Activated T-cell treated with anti-CD3 and anti-CD28 coated beads for 48 hours (primary cell): Measurements from ENCODE around the gene FUNDC2.

Experiments
- DNase-seq: peaks from one replicate; pipeline ENCODE4 v3.0.0-alpha.2; 2020; ENCODE audit warnings: low read depth

The FUNDC2 gene

DNA sequence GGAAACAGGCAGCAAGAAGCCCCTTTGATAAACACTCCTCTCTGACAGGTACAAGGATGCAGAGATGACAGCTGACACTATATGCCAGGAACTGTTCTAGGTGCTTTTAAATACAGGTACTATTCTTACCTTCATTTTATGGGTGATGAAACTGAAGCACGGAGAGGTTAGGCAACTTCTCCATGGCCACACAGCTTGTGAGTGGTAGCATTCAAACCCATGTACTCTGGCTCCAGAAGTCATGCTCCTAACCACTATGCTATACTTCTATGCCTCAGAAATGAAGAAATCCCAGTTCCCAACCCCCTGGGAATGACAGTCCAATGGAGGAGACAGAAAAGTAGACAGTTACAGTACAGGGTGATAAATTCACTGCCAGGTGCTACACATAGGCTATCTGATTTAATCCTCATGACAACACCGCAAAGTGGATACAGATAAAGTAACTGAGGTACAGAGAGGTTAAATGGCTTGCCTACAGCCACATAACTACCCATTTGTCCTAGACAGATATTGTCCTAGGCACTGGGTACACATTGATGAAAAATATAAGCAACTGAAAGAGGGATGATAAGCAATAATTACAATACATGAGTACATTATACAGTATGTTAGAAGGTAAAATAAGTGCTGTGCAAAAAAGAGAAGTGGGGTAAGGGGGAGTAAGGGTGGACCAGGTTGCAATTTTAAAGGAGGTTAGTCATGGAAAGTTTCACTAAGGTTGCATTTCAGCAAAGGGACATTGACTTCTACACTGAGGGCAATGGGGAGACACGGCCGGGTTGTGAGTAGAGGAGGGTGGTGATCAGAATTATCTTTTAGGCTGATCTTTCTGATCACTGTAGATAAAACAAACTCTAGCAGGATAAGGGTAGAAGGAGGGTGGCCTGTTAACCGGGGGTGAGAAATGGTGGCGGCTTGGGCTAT, 2.5 kb upstream of the FUNDC2 start:
- DNase-seq = no peak

- DNase-seq = no peak
Observed at GRCh38 chrX:155026420-155026726, 271 bp upstream of the FUNDC2 start.

- no peak for DNase-seq
Observed at GRCh38 chrX:155027509-155028066, 944 bp downstream of the FUNDC2 start.

- DNase-seq = no peak
Observed at GRCh38 chrX:155028129-155028528, 1.5 kb downstream of the FUNDC2 start.

GRCh38 chrX:155028877-155029291, 2.2 kb downstream of the FUNDC2 start:
- DNase-seq = no peak

- DNase-seq = no peak
Observed at GRCh38 chrX:155031657-155032056, 5.0 kb downstream of the FUNDC2 start.

- no peak for DNase-seq
Observed at GRCh38 chrX:155035688-155036087, 9.0 kb downstream of the FUNDC2 start.

GRCh38 chrX:155046129-155046810, 19.6 kb downstream of the FUNDC2 start:
- no peak for DNase-seq

- DNase-seq = no peak
Observed at GRCh38 chrX:155046811-155047528, 20.3 kb downstream of the FUNDC2 start.

DNA sequence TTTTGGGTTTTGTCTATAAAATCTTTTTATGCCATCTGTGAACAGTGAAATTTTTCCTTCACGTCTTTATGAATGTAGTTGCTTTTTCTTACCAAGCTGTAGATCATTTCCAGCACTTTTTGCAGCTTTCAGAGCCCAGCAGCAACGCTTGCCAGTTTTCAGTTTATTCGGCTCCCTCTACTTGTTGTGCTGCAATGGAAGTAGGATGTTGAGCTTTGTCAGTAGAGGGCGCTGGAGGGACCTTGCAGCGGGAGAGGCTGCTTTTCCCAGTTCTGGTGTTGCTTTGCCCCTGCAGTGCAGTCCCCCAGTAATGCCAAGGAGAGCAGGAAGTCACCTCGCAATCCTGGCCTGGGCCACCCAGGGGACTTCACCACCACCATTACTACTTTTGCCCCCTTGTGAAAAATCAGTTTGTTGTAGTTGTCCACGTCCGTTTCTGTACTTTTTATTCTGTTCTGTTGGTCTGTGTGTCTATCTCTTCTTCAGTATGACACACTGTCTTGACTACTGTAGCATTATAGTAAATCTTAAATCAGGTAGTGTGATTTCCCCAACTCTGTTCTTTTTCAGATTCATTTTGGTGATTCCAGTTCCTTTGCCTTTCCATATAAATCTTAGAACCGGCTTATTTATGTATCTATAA, 22.5 kb downstream of the FUNDC2 start:
- peak; percentile 39 for DNase-seq

DNA sequence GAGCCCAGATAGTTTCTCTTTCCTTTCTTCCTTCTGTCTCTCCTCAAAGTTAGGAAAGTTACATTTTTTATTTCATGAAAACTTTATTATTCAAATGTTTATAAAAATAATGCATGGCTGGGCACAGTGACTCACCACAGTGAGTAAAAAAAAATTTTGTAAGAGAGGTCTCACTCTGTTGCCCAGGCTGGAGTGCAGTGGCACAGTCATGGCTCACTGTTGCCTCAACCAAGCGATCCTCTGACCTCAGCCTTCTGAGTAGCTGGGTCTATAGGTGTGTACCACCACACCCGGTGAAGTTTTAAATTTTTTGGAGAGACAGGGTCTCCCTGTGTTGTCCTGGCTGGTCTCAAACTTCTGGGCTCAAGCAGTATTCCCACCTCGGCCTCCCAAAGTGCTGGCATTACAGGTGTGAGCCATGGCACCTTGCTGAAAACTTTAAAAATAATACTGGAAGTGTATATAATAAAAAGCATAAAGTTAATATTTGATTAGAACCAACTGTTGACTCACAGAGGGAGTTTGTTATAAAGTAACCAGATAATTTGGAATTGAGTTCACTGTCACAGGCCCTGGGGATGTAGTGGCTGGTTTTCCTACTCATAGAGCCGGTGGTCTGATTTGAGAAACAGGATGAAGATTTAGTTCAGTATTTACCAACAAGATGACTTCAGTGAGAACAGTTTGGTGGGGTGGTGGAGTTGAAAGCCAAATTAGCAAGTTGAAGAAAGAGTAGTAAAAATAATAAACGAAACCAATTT, 26.3 kb downstream of the FUNDC2 start:
- no peak for DNase-seq

GRCh38 chrX:155053656-155054055, 27.0 kb downstream of the FUNDC2 start:
- DNase-seq = no peak

GRCh38 chrX:155054255-155054654, 27.6 kb downstream of the FUNDC2 start:
- no peak for DNase-seq

- DNase-seq = no peak
Observed at GRCh38 chrX:155055494-155055893, 28.9 kb downstream of the FUNDC2 start.

DNA sequence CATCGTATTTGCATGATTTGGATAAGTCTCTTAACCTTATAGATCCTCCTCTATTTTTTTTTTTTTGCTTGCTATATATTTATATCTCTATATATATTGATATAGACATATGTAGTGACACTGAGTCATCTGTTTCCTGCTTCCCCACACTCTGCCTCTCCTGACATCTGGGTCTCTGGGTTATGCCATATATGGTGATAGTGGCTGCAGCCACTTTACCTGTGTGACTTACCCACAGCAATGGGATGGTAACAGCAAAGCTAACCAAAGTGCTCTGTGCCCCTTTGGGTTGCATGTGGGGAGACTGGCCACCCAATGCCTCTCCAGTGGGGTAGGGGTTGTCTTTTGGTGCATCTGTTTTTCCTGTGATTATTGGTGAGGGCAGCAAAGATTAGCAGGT, 29.8 kb downstream of the FUNDC2 start:
- DNase-seq = no peak

- peak; percentile 24 for DNase-seq
Observed at GRCh38 chrX:155056877-155057792, 30.5 kb downstream of the FUNDC2 start.

- no peak for DNase-seq
Observed at GRCh38 chrX:155061760-155062159, 35.1 kb downstream of the FUNDC2 start.

DNA sequence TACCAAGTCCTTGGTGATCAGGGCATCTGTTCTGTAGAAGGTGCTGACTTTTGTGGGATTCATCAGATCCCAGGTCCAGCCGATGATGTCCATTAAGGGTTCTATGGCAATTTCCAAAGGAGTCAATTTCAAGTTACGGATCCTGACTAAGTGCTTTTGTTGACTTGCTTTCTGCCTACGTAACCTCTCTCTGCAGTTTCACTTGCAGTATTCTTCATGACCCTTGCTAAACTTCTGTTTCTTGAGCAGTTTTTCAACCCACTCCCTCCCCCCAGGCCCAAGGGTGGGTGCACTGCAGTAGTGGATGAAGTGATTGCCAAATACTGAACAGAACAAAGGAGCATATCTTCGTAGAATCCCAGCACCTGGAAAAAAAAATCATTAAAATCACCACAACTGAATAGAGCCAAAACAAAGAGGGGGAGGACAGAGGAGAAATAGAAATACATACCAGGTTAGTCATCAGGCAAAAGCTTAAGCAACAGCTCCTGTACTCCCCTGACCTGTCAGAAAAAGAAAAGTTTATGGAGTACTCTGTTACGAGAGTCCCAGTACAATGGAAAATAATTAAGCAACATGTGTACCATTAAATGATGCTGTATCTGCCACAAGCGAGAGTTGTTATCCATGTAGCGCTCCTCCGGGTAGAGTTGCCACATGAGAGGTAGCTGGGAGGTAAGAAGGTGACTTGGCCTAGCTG, 38.5 kb downstream of the FUNDC2 start:
- no peak for DNase-seq

DNA sequence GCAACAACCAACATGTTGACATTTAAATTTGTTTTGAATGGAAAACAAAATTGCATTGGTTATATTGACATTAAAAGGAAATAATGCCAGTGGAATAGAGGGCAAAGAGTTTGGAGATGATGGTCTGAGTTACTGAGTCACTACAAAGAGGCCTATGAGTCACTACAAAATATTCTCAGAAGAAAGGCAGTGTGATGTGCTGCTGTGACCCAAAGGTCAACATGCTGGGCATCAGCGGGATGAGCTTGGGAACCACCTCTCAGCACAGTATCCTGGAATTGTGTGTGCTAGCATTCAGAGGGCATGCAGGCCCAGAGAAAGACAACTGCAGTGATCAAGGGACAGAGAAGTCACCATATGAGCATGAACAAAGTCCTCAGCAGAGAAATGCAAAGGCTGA, 41.5 kb downstream of the FUNDC2 start:
- no peak for DNase-seq

DNA sequence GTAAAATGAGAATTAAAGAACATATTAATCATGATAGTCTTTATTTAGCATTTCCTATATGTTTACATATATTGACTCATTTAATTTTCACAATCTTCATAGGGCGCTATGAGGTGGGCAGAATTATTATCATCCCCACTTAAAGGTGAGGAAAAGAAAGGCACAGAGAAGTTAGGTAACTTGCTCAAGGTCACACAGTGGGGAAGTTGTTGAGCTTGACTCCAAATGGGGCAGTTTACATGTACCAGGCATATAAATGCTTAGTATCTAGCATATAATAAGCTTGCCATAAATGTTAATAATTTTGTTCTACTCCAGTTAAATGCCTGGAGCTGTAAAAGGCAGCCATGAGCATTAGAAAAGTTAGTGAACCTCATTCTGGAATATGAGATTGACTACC, 42.8 kb downstream of the FUNDC2 start:
- no peak for DNase-seq
